GM12878 (cell line): ENCODE results near the gene RMND5A. TPM values are rescaled to one million over a fixed set of nuclear protein-coding genes. Genes with fewer than 3 reads are reported as not detected.

Experiments used
- ATAC-seq: fragments of 200-7000 bp; cut with Tn5 transposase; 3 replicates; pipeline ENCODE4 v1.9.1; 2020; ENCODE audit warnings: mild to moderate bottlenecking, moderate library complexity
- BruUV-seq: library from RNA; stranded (reverse); fragments of 400-500 nt; replicated peaks from 2 replicates; lab custom pipeline; 2021; lab: Mats Ljungman, UMichigan
- CTCF ChIA-PET: fragments of 300-600 bp; sonication (Branson Sonifier 250); formaldehyde crosslinking; extraction: SDS; loops from one replicate; lab custom pipeline; 2021; ENCODE audit warnings: inconsistent platforms; lab: Yijun Ruan, JAX
- POLR2A ChIA-PET: fragments of 350-600 bp; formaldehyde crosslinking; extraction: SDS; loops from one replicate; lab custom pipeline; 2021; ENCODE audit warnings: inconsistent platforms; lab: Charles Lee
- RAD21 ChIA-PET: fragments of 300-600 bp; sonication (Branson Sonifier 250); formaldehyde crosslinking; loops from one replicate; lab custom pipeline; 2023; ENCODE audit warnings: antibody characterized with exemption; ENCODE audit not compliant: unreplicated experiment; lab: Charles Lee
- SMC1A ChIA-PET: fragments of 300-600 bp; sonication (Branson Sonifier 250); formaldehyde crosslinking; loops from one replicate; lab custom pipeline; 2023; ENCODE audit not compliant: unreplicated experiment, uncharacterized antibody; lab: Charles Lee
- DNase-seq: peaks from one replicate; pipeline ENCODE4 v3.0.0-alpha.2; 2011; ENCODE audit warnings: low read depth, low spot score
- FAIRE-seq: peaks from 3 replicates; lab custom pipeline; 2011; peaks lifted over from hg19 to GRCh38; lab: Jason Lieb, UNC
- H2AFZ ChIP-seq: 2 replicates; pipeline ENCODE4 v1.6.0; 2011; ENCODE audit warnings: low read depth, low read length, control low read depth; ENCODE audit not compliant: control insufficient read depth
- H3K27ac ChIP-seq: 2 replicates; pipeline ENCODE4 v1.5.1; 2011; ENCODE audit warnings: control low read depth; ENCODE audit not compliant: control insufficient read depth, insufficient read depth
- H3K27me3 ChIP-seq, 2 experiments: replicated peaks in 1 of 2; 2 replicates each; pipeline versions ENCODE4 v1.6.0 to v1.6.1; 2011; ENCODE audit warnings: low read length in 1 of 2; ENCODE audit not compliant: control insufficient read depth in 2 of 2, insufficient read depth in 2 of 2
- H3K36me3 ChIP-seq, 2 experiments: 2 replicates each; pipeline ENCODE4 v1.5.1; 2011; ENCODE audit warnings: low read length in 1 of 2; ENCODE audit not compliant: control insufficient read depth in 2 of 2, insufficient read depth in 2 of 2
- H3K4me1 ChIP-seq: 2 replicates; pipeline ENCODE4 v1.6.1; 2011; ENCODE audit warnings: mild to moderate bottlenecking, low read length, moderate library complexity, mixed read lengths; ENCODE audit not compliant: control insufficient read depth, insufficient read depth
- H3K4me2 ChIP-seq: 2 replicates; pipeline ENCODE4 v1.6.0; 2011; ENCODE audit warnings: control low read depth; ENCODE audit not compliant: control insufficient read depth, insufficient read depth
- H3K4me3 ChIP-seq: fragments of 200-600 bp; sonication (generic); 2 replicates; pipeline ENCODE4 v1.5.1; 2016
- H3K79me2 ChIP-seq: 2 replicates; pipeline ENCODE4 v1.6.0; 2011; ENCODE audit warnings: low read length; ENCODE audit not compliant: control insufficient read depth, insufficient read depth
- H3K9ac ChIP-seq: 2 replicates; pipeline ENCODE4 v1.8.0; 2011; ENCODE audit warnings: low read length, control low read depth, mixed read lengths; ENCODE audit not compliant: control insufficient read depth, insufficient read depth
- H3K9me3 ChIP-seq: replicated peaks from 3 replicates; pipeline ENCODE4 v1.5.1; 2011; ENCODE audit warnings: mild to moderate bottlenecking, low read length; ENCODE audit not compliant: control insufficient read depth, insufficient read depth
- H4K20me1 ChIP-seq: 2 replicates; pipeline ENCODE4 v1.6.0; 2011; ENCODE audit not compliant: control insufficient read depth, insufficient read depth
- CBFB ChIP-seq: IDR thresholded peaks from 2 replicates; pipeline ENCODE4 v1.6.1; 2016; ENCODE audit warnings: antibody characterized with exemption, low read depth
- CTCF ChIP-seq, 3 experiments: IDR thresholded peaks in 2 of 3; conservative IDR thresholded peaks in 1 of 3; 2 replicates each; pipeline ENCODE4 v1.5.1; 2011; ENCODE audit warnings: low read depth in 3 of 3, low read length in 3 of 3, mild to moderate bottlenecking in 3 of 3, control low read depth in 2 of 3, moderate library complexity in 2 of 3, inconsistent platforms in 1 of 3, mixed read lengths in 1 of 3; ENCODE audit not compliant: control insufficient read depth in 2 of 3, insufficient read depth in 1 of 3; ENCODE audit errors: extremely low read depth in 1 of 3
- DPF2 ChIP-seq: fragments of 450-650 bp; IDR thresholded peaks from 2 replicates; pipeline ENCODE4 v1.6.1; 2017; ENCODE audit warnings: mild to moderate bottlenecking
- NR2C1 ChIP-seq: fragments of 450-650 bp; IDR thresholded peaks from 2 replicates; pipeline ENCODE4 v1.6.1; 2017; ENCODE audit warnings: antibody characterized with exemption, mild to moderate bottlenecking, moderate library complexity
- NRF1 ChIP-seq: conservative IDR thresholded peaks from 2 replicates; pipeline ENCODE4 v1.6.1; 2011; ENCODE audit warnings: mild to moderate bottlenecking, low read depth, low read length, improper control_type of control experiment
- REST ChIP-seq: IDR thresholded peaks from 2 replicates; pipeline ENCODE4 v1.6.1; 2012; ENCODE audit warnings: mild to moderate bottlenecking, low read depth, low read length
- SMAD1 ChIP-seq: fragments of 450-650 bp; IDR thresholded peaks from 2 replicates; pipeline ENCODE4 v1.6.1; 2018; ENCODE audit warnings: mild to moderate bottlenecking, low read depth; ENCODE audit not compliant: partially characterized antibody
- SREBF2 ChIP-seq: IDR thresholded peaks from 2 replicates; pipeline ENCODE4 v1.6.1; 2012; ENCODE audit warnings: mild to moderate bottlenecking, low read length
- TCF3 ChIP-seq: IDR thresholded peaks from 2 replicates; pipeline ENCODE4 v1.6.1; 2012; ENCODE audit warnings: low read depth, mild to moderate bottlenecking, low read length, borderline replicate concordance; ENCODE audit not compliant: insufficient read depth
- TCF7 ChIP-seq: IDR thresholded peaks from 2 replicates; pipeline ENCODE4 v1.6.1; 2014; ENCODE audit warnings: antibody characterized with exemption, borderline replicate concordance
- ZBTB40 ChIP-seq: fragments of 450-650 bp; IDR thresholded peaks from 2 replicates; pipeline ENCODE4 v1.6.1; 2016; ENCODE audit warnings: mild to moderate bottlenecking, moderate library complexity, borderline replicate concordance
- ZNF217 ChIP-seq: fragments of 450-650 bp; IDR thresholded peaks from 2 replicates; pipeline ENCODE4 v1.6.1; 2017; ENCODE audit warnings: antibody characterized with exemption, mild to moderate bottlenecking
- WGBS: methylation state at CpG from one replicate; pipeline ENCODE4 v1.1.6; 2016; ENCODE audit warnings: low lambda C conversion rate; ENCODE audit not compliant: insufficient replicate concordance, insufficient coverage; ENCODE audit errors: missing lambda C conversion rate; 5-methylcytosine and 5-hydroxymethylcytosine counted together
- in situ Hi-C: fragments of 300-500 bp; cut with MboI; formaldehyde crosslinking; loops from 9 replicates; pipeline ENCODE4 v1.14.3; 2018; ENCODE audit warnings: mixed read lengths
- intact Hi-C: fragments of 100-400 bp; cut with micrococcal nuclease; formaldehyde crosslinking; loops from one replicate; pipeline ENCODE4 v1.14.2; 2022; ENCODE audit not compliant: unreplicated experiment
- polyA plus RNA-seq, 11 experiments: library from polyadenylated mRNA; depleted of rRNA in 4 of 11; unstranded in 6 of 11; stranded (reverse) in 5 of 11; fragments of >200 nt; fragmentation: Nextera tagmentation in 4 of 11; fragmentation: Illumina TruSeq in 1 of 11; extraction: Ambion mirVana in 4 of 11; extraction: Trizol in 1 of 11; gene quantifications; 1 replicate in 1 of 11; 2 replicates in 10 of 11; pipeline versions ENCODE4 v1.2.1 to v1.2.3, GENCODE V29; 2011 to 2016; ENCODE audit warnings: inconsistent platforms in 2 of 11, missing spikeins in 2 of 11, low read depth in 1 of 11
- total RNA-seq, 4 experiments: library from RNA; depleted of rRNA in 3 of 4; stranded (reverse); fragments of >200 nt in 3 of 4; fragmentation: Illumina TruSeq in 1 of 4; extraction: Trizol in 1 of 4; gene quantifications; 2 replicates each; pipeline versions ENCODE4 v1.2.1 to v1.2.3, GENCODE V29; 2013 to 2021

RMND5A gene
- total and polyA plus RNA-seq, 10 of the 15 experiments (the other 5 are each of a cell fraction or from before 2014, with no cell fraction given) = 8.3 to 33.6 (median 23.2) TPM

- TF ChIP-seq DPF2 (no peak), TCF7 (no peak), TCF3 (no peak), CTCF (IDR thresholded peaks at IDR 0.05 in 2 of 3, conservative IDR thresholded peaks at IDR 0.05 in 1 of 3; ENCODE audit: control insufficient read depth in 2 of 3, extremely low read depth in 1 of 3, insufficient read depth in 1 of 3, low read depth in 3 of 3, low read length in 3 of 3) (no peak)
These were observed 54.8 kb downstream of the RMND5A start (continued) for GRCh38 chr2:86774862-86775261.

GRCh38 chr2:86775338-86775737 is 55.2 kb downstream of the RMND5A start:
- ChIA-PET CTCF (interaction anchor here (3.7 kb wide), 1 partner anchor 10 kb away, joined by 13 read pairs; no protein-coding TSS in a partner anchor), RAD21 (interaction anchor here (0.6 kb wide), 1 partner anchor 1454 kb away, joined by 3 read pairs; no protein-coding TSS in a partner anchor), POLR2A (no interaction called here), SMC1A (interaction anchor here (1.4 to 3.2 kb wide), 2 partner anchors 10 to 224 kb away, joined by 3 to 17 read pairs; no protein-coding TSS in a partner anchor)
- H3K9me3 ChIP-seq = no peaks in the 10 kb centered on the region
- in situ Hi-C loops = no loop called here
- no peak overlapping the region for H3K27ac ChIP-seq
- H3K36me3 ChIP-seq = peaks cover 11 to 28% of the 10 kb centered on the region in 2 experiments
- ATAC-seq (no peak), FAIRE-seq (no peak), DNase-seq (no peak)
- WGBS = 59% methylated on average over 4 of the region's 4 CpGs
- no peaks in the 10 kb centered on the region for H3K4me1 ChIP-seq
- H2AFZ ChIP-seq = no peak overlapping the region
- intact Hi-C loops = no loop called here
- H4K20me1 ChIP-seq = no peaks in the 10 kb centered on the region
- H3K79me2 ChIP-seq = no peaks in the 10 kb centered on the region
- BruUV-seq = TSS peak; percentile 37
- no peaks in the 10 kb centered on the region for H3K27me3 ChIP-seq
- no peak for TF ChIP-seq SREBF2
- TF ChIP-seq SMAD1 = no peak
- TF ChIP-seq ZNF217 = no peak
- TF ChIP-seq NRF1 = no peak
- no peak for TF ChIP-seq CBFB
- TF ChIP-seq ZBTB40 = no peak
- no peak for TF ChIP-seq REST
- no peak for TF ChIP-seq NR2C1
- no peak overlapping the region for H3K9ac ChIP-seq
- H3K4me3 ChIP-seq = no peak overlapping the region
- H3K4me2 ChIP-seq = no peak overlapping the region
